NK-92 treated with Interleukin-12 subunit alpha and Interleukin-12 subunit beta, amount 100 ng/mL, for 24 hours (cell line): Measurements from ENCODE around the gene PON1.

ENCODE experiments used
- DNase-seq: peaks from one replicate; lab custom pipeline; 2025; lab: John Stamatoyannopoulos, UW

The PON1 gene

GRCh38 chr7:95317546-95317945 is 6.8 kb downstream of the PON1 start:
- no peak for DNase-seq

- DNase-seq = no peak
Measured at GRCh38 chr7:95316588-95316987, 7.7 kb downstream of the PON1 start.

GRCh38 chr7:95312561-95312960 is 11.8 kb downstream of the PON1 start:
- DNase-seq = no peak

GRCh38 chr7:95311389-95311788 is 12.9 kb downstream of the PON1 start:
- DNase-seq = no peak

GRCh38 chr7:95309951-95310350 is 14.4 kb downstream of the PON1 start:
- DNase-seq = no peak

GRCh38 chr7:95304990-95305389 is 19.3 kb downstream of the PON1 start:
- no peak for DNase-seq

- DNase-seq = no peak
Measured at GRCh38 chr7:95303013-95303905, 21.1 kb downstream of the PON1 start.

- no peak for DNase-seq
Measured at GRCh38 chr7:95298091-95298490, 26.2 kb downstream of the PON1 start.

- DNase-seq = no peak
Measured at GRCh38 chr7:95297041-95297440, 27.3 kb downstream of the PON1 start.

- DNase-seq = no peak
Measured at GRCh38 chr7:95296456-95296855, 27.9 kb downstream of the PON1 start.

- no peak for DNase-seq
Measured at GRCh38 chr7:95295397-95295796, 28.9 kb downstream of the PON1 start.

GRCh38 chr7:95290166-95290830 is 34.0 kb downstream of the PON1 start:
- no peak for DNase-seq

- DNase-seq = no peak
Measured at GRCh38 chr7:95286096-95286495, 38.2 kb downstream of the PON1 start.

- no peak for DNase-seq
Measured at GRCh38 chr7:95279417-95279816, 44.9 kb downstream of the PON1 start.

- no peak for DNase-seq
Measured at GRCh38 chr7:95276114-95276513, 48.2 kb downstream of the PON1 start.

GRCh38 chr7:95269640-95270039 is 54.7 kb downstream of the PON1 start:
- no peak for DNase-seq

GRCh38 chr7:95267754-95268153 is 56.6 kb downstream of the PON1 start:
- no peak for DNase-seq

- no peak for DNase-seq
Measured at GRCh38 chr7:95265634-95266033, 58.7 kb downstream of the PON1 start.

- no peak for DNase-seq
Measured at GRCh38 chr7:95264363-95264891, 59.9 kb downstream of the PON1 start.

GRCh38 chr7:95263785-95264362 is 60.5 kb downstream of the PON1 start:
- DNase-seq = no peak

GRCh38 chr7:95262875-95263274 is 61.5 kb downstream of the PON1 start:
- no peak for DNase-seq

GRCh38 chr7:95261895-95262415 is 62.4 kb downstream of the PON1 start:
- DNase-seq = no peak

- DNase-seq = no peak
Measured at GRCh38 chr7:95255691-95256090, 68.6 kb downstream of the PON1 start.
